Hepatocyte (in vitro differentiated cells): ENCODE measurements around the gene SLC35F6.
"Not testable (repeated sequence)": the region's sequence is repeated elsewhere in the genome, so short reads cannot be mapped to it uniquely, and the experiment has no call there.

Experiments used
- CTCF ChIP-seq: fragments of 200-600 bp; sonication (generic); IDR thresholded peaks from 2 replicates; pipeline ENCODE4 v1.5.1; 2016; ENCODE audit warnings: antibody characterized with exemption, mild to moderate bottlenecking; ENCODE audit not compliant: poor library complexity
- EZH2 ChIP-seq: fragments of 200-600 bp; sonication (generic); IDR thresholded peaks from 2 replicates; pipeline ENCODE4 v1.6.1; 2016; ENCODE audit warnings: antibody characterized with exemption, mild to moderate bottlenecking, borderline replicate concordance

DNA sequence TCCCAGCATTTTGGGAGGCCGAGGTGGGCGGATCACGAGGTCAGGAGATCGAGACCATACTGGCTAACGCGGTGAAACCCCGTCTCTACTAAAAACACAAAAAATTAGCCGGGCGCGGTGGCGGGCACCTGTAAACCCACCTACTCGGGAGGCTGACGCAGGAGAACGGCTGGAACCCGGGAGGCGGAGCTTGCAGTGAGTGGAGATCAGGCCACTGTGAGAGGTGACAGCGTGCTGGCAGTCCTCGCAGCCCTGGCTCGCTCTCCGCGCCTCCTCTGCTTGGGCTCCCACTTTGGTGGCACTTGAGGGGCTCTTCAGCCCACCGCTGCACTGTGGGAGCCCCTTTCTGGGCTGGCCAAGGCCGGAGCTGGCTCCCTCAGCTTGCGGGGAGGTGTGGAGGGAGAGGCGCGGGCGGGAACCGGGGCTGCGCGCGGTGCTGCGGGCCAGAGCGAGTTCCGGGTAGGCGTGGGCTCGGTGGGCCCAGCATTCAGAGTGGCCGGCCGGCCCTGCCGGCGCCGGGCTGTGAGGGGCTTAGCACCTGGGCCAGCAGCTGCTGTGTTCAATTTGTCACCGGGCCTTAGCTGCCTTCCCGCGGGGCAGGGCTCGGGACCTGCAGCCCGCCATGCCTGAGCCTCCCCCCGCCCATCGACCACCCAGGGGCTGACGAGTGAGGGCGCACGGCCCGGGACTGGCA is 50.1 kb downstream of the SLC35F6 start:
- TF ChIP-seq CTCF, EZH2: not testable (repeated sequence)
